GM19328 (cell line): ENCODE measurements around the gene ELFN2.

Experiments
- ATAC-seq: cut with Tn5 transposase; IDR thresholded peaks from one replicate; pipeline ENCODE4 v1.9.1; 2021; ENCODE audit warnings: mild to moderate bottlenecking, moderate library complexity; ENCODE audit not compliant: unreplicated experiment

ELFN2 gene

GRCh38 chr22:37427711-37428635 lies 694 bp upstream of the ELFN2 start:
- no peak for ATAC-seq

GRCh38 chr22:37426706-37427134 lies 559 bp downstream of the ELFN2 start:
- ATAC-seq = no peak

GRCh38 chr22:37425800-37426705 lies 1.2 kb downstream of the ELFN2 start:
- no peak for ATAC-seq

- no peak for ATAC-seq
Measured at GRCh38 chr22:37425369-37425768, 1.9 kb downstream of the ELFN2 start.

GRCh38 chr22:37423283-37423682 lies 4.0 kb downstream of the ELFN2 start:
- ATAC-seq = no peak

DNA sequence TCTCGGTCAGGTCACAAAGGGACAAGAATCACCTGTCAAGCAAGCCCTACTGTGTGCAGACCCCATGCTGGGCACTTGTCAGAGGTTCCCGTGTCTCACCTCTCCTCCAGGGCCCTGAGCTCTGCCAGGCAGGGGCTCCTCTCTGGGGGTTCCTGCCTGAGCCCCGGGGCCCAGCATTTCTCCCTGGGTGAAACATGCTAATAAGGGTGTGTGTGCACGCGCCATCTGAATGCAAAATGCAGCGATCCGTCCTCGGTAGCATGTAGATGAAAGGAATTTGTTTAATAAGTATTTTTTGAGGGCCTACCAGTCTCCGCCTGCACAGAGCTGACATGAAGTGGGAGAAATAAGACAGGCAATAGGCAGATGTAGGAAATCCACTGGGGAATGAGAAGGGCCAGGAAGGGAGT lies 5.8 kb downstream of the ELFN2 start:
- no peak for ATAC-seq

DNA sequence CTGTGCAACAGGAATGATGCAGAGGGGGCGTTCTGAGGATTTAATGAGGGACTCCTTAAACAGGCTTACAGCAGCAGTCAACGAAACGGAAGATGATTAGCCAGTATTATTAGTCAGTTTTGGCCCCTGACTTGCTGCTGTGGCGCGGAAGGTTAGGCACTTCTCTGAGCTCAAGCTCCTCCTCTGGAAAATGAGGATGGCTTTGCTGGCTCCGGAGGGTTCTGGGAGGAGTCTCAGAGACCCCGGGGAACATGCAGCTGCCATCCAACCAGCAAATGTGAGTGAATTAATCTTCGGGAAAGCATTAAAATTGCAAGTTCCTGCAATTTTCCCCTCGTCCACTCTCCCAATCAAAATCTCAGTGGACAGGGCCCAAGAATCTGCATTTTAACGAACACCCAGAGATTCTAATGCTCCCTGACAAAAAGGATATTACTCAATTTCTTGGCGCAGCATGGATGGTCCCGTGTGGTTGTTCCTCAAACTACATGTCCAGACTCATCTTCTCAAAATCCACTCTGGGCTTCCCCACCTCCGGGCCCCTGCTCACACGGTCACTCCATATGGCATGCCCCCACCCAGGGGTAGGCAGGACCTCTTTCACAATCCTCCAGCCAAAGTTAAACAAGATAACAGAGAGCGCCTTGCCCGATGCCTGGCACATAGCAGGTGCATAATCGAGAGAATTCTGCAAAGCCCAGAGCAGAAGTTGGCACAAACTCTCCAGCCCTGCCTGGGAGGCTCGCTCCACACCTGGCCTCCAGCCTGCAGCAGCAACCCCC lies 6.4 kb downstream of the ELFN2 start:
- no peak for ATAC-seq

GRCh38 chr22:37419969-37420685 lies 7.2 kb downstream of the ELFN2 start:
- no peak for ATAC-seq

DNA sequence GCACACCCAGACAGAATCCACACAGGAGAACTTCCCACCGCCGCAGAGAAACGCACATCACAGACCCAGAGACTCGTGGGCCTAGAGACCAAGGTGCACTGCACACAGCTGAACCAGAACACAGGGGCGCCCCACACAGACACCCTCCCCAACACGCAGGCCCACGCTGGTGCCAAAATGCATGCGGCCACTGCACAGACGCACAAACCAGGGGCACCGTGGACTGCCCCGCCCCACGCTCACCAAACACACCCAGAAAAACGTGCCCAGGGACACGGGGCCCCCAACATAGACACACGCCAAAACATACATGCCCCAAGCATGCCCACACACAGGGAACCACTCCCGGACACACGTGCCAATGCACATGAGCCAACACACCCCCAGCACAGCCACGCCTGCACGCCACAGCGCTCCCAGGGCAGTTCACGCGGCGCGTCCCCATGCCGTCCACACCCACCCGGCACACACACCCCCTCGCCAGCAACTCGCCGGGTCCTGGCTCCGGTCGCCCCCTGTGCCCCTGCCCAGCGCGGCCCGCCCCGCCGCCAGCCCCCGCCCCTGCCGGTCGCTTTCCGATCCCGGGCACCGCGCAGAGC lies 7.8 kb downstream of the ELFN2 start:
- no peak for ATAC-seq

DNA sequence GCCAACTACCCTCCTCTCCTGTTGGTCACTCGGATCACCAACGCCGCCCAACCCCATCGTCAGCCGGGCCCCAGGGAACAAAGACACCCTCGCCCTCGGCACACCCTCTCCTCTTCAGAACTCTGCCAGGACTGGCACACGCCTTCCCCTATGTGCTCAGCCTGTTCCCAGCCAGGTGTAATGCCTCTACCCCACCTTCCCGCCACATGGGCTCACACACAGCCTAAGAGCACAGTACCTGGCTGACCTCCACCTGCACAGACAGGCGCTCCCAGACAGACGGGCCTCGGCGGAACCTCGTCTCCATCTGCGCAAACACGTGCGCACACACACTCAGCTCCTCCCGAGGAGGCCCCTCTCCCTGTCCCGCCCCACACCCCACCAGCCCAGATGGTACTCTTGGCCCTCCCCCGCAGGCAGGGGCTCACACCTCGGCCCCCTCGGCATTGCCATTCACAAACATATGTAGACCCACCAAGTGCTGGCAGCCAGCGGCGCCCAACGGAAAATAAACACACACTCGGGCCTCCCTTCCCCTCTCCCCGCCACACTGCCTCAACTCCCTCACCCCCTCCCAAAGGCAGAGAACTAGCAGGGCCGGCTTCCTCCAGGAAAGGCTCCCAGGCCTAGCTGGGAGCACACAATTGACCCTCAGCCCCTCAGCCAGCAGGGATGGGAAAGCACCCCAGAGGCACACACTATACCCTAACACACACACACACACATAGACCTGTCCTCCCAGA lies 8.5 kb downstream of the ELFN2 start:
- ATAC-seq = no peak

GRCh38 chr22:37417677-37418348 lies 9.5 kb downstream of the ELFN2 start:
- ATAC-seq = no peak

GRCh38 chr22:37417264-37417663 lies 10.0 kb downstream of the ELFN2 start:
- no peak for ATAC-seq

GRCh38 chr22:37416827-37417226 lies 10.5 kb downstream of the ELFN2 start:
- no peak for ATAC-seq

GRCh38 chr22:37416389-37416788 lies 10.9 kb downstream of the ELFN2 start:
- no peak for ATAC-seq

GRCh38 chr22:37415210-37415609 lies 12.1 kb downstream of the ELFN2 start:
- no peak for ATAC-seq

DNA sequence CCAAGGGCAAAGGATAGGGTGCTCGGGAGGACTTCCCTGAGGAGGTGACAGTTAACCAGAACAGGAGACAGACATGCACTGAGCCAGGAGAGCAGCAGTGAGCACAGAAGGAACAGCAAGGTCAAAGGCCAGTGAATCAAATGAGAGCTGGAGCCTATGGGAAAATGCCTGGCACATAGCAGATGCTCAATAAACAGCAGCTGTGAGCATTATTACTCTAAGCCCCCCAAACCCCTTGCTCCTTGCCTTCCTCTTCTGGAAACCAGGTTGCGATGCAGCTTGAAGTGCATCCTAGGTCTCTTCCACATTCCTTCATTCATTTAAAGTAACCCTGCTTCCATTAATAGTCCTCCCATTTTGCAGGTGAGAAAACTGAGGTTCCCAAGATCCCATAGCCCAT lies 13.0 kb downstream of the ELFN2 start:
- no peak for ATAC-seq

- no peak for ATAC-seq
Measured at GRCh38 chr22:37413546-37413945, 13.7 kb downstream of the ELFN2 start.

DNA sequence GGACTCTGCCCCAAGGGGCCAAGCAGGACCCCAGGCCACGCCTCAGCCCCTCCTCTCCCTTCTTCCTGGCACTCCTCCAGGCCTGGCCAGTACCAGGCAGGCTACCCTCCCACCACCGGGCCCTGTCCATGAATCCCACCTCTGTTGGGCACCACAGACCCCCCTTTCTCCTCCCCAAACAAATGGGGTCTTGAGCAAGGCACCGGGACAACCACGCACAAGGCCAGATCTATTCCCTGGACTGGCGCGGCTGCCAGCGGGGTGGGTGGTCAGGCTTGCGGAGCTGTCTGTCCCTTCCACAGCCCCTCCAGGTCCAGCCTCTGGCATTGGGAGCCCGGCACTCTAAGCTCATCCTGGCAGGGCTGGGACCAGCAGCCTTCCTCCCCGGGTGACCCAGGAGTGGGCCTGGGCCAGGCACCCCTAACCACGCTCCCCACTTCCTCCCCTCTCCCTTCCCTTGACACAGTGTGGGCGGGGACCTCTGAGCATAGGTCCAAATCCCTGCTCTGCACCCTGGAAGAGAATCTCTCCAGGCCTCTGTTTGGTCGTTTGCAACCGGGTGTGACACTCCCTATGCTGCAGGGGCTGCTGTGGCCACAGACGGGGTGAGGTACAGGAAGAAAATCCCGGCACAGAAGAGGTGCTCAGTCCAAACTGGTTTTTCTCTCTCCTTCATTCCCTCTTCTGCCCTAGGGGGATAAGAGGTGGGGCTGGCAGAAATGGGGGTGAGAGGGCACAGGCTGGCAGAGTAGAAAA lies 14.6 kb downstream of the ELFN2 start:
- ATAC-seq = no peak
